Measurements from ENCODE around the gene PUSL1.

Gene PUSL1

GRCh38 chr1:1340791-1341548 is 32.6 kb downstream of the PUSL1 start:
- no peak for DNase-seq (ENCODE audit: low read depth)

- no peak for DNase-seq (ENCODE audit: low read depth)
Measured at GRCh38 chr1:1341549-1342021, 33.2 kb downstream of the PUSL1 start.

GRCh38 chr1:1342061-1342562 is 33.7 kb downstream of the PUSL1 start:
- no peak for DNase-seq (ENCODE audit: low read depth)

- no peak for DNase-seq (ENCODE audit: low read depth)
Measured at GRCh38 chr1:1342584-1343115, 34.3 kb downstream of the PUSL1 start.

GRCh38 chr1:1343811-1344421 is 35.5 kb downstream of the PUSL1 start:
- no peak for DNase-seq (ENCODE audit: low read depth)

- DNase-seq (ENCODE audit: low read depth): no peak
Measured at GRCh38 chr1:1344655-1345361, 36.4 kb downstream of the PUSL1 start.

GRCh38 chr1:1345384-1345783 is 37.0 kb downstream of the PUSL1 start:
- DNase-seq (ENCODE audit: low read depth): no peak

GRCh38 chr1:1345860-1346500 is 37.6 kb downstream of the PUSL1 start:
- DNase-seq (ENCODE audit: low read depth): no peak

- DNase-seq (ENCODE audit: low read depth): no peak
Measured at GRCh38 chr1:1346501-1346890, 38.1 kb downstream of the PUSL1 start.

- DNase-seq (ENCODE audit: low read depth): no peak
Measured at GRCh38 chr1:1347026-1347595, 38.7 kb downstream of the PUSL1 start.

GRCh38 chr1:1347663-1348419 is 39.4 kb downstream of the PUSL1 start:
- no peak for DNase-seq (ENCODE audit: low read depth)

- DNase-seq (ENCODE audit: low read depth): no peak
Measured at GRCh38 chr1:1348420-1349255, 40.2 kb downstream of the PUSL1 start.

- DNase-seq (ENCODE audit: low read depth): peak; percentile 77
Measured at GRCh38 chr1:1349256-1350012, 41.0 kb downstream of the PUSL1 start, which contains the start of gene DVL1. Gene DVL1, minus strand, starts transcription at chr1:1349418. Its CDS starts 353 bp downstream, at chr1:1349065.

- DNase-seq (ENCODE audit: low read depth): peak; percentile 64
Measured at GRCh38 chr1:1351511-1352427, 43.4 kb downstream of the PUSL1 start.

GRCh38 chr1:1352786-1353388 is 44.5 kb downstream of the PUSL1 start:
- no peak for DNase-seq (ENCODE audit: low read depth)

- DNase-seq (ENCODE audit: low read depth): no peak
Measured at GRCh38 chr1:1353389-1354151, 45.2 kb downstream of the PUSL1 start.

All from fibroblast of gingiva (primary cell).